Measurements from ENCODE around the gene PGGT1B. TPM values are rescaled to one million over a fixed set of nuclear protein-coding genes. Genes with fewer than 3 reads are reported as not detected.

PGGT1B gene
- total RNA-seq, 1 donor from 2014 or later = 23.8 TPM

GRCh38 chr5:115186794-115187193 is 75.9 kb downstream of the PGGT1B start:
- H3K27me3 ChIP-seq (ENCODE audit: low read depth) = peaks cover 43% of the 10 kb centered on the region
- H3K4me1 ChIP-seq = no peaks in the 10 kb centered on the region
- no peaks in the 10 kb centered on the region for H3K36me3 ChIP-seq
- intact Hi-C loops (cut with micrococcal nuclease) = no loop called here
- H3K4me3 ChIP-seq = no peak overlapping the region
- no peak overlapping the region for H3K27ac ChIP-seq (replicated peaks)
- no peak for DNase-seq
- H3K9me3 ChIP-seq (replicated peaks) = no peaks in the 10 kb centered on the region
- TF ChIP-seq, protein P1, sequence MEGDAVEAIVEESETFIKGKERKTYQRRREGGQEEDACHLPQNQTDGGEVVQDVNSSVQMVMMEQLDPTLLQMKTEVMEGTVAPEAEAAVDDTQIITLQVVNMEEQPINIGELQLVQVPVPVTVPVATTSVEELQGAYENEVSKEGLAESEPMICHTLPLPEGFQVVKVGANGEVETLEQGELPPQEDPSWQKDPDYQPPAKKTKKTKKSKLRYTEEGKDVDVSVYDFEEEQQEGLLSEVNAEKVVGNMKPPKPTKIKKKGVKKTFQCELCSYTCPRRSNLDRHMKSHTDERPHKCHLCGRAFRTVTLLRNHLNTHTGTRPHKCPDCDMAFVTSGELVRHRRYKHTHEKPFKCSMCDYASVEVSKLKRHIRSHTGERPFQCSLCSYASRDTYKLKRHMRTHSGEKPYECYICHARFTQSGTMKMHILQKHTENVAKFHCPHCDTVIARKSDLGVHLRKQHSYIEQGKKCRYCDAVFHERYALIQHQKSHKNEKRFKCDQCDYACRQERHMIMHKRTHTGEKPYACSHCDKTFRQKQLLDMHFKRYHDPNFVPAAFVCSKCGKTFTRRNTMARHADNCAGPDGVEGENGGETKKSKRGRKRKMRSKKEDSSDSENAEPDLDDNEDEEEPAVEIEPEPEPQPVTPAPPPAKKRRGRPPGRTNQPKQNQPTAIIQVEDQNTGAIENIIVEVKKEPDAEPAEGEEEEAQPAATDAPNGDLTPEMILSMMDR (IDR thresholded peaks at IDR 0.05; ENCODE audit: borderline replicate concordance) = no peak

DNA sequence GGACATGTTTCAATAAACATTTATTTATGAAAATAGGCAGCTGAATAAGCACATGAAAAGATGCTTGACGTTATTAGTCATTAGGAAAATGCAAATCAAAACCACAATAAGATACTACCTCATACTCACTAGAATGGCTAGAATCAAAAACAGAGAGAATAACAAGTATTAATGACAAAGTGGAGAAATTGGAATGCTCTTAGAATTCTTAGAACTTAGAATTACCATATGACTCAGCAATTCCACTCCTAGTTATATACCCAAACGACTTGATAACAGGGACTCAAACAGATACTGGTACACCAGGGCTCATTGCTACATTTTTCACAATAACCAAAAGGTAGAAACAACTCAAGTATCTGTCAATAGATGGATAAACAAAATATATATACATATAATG is 77.9 kb downstream of the PGGT1B start:
- no peaks in the 10 kb centered on the region for H3K9me3 ChIP-seq (replicated peaks)
- DNase-seq = no peak
- H3K27me3 ChIP-seq (ENCODE audit: low read depth) = peaks cover 63% of the 10 kb centered on the region
- H3K4me1 ChIP-seq = peaks cover 10% of the 10 kb centered on the region
- TF ChIP-seq, protein P1 (IDR thresholded peaks at IDR 0.05; ENCODE audit: borderline replicate concordance) = no peak
- H3K36me3 ChIP-seq = no peaks in the 10 kb centered on the region
- no peak overlapping the region for H3K4me3 ChIP-seq
- no peak overlapping the region for H3K27ac ChIP-seq (replicated peaks)
- intact Hi-C loops (cut with micrococcal nuclease) = no loop called here

GRCh38 chr5:115181757-115182156 is 80.9 kb downstream of the PGGT1B start:
- no peak overlapping the region for H3K4me3 ChIP-seq
- H3K27me3 ChIP-seq (ENCODE audit: low read depth) = peaks cover 92% of the 10 kb centered on the region
- H3K27ac ChIP-seq (replicated peaks) = no peak overlapping the region
- H3K4me1 ChIP-seq = peaks cover 18% of the 10 kb centered on the region
- no peaks in the 10 kb centered on the region for H3K36me3 ChIP-seq
- no peak for DNase-seq
- intact Hi-C loops (cut with micrococcal nuclease) = no loop called here
- no peaks in the 10 kb centered on the region for H3K9me3 ChIP-seq (replicated peaks)
- TF ChIP-seq, protein P1 (IDR thresholded peaks at IDR 0.05; ENCODE audit: borderline replicate concordance) = no peak

DNA sequence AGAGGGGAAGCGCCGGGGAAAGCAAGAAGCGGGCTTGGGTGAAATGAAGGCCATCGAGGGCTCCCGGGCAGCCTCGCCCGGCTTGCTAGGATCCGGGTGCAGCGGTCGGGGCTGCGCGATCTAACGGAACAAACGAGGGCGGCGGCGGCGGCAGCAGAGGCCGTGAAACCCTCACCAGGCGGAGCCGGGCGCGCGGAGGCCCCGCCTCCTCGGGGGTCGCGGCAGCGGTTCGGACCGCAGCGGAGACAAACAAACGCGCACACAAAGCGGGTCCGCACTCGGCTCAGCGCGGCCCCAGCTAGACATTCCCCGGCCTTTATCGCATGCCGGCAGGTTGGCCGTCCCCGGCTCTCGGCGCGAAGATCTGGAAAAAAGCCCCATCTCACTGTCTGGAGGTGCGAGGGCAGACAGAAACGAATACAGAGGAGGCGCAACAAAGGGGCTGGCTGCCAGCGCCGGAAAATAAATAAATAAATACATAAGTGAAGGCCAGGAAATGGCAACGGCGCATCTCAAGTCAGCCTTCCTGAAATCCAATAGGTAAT is 82.4 kb downstream of the PGGT1B start:
- Histone ChIP-seq H3K9me3 (replicated peaks) (no peaks in the 10 kb centered on the region), H3K4me3 (peak overlapping the region; percentile 69), H3K4me1 (peaks cover 18% of the 10 kb centered on the region), H3K27ac (replicated peaks) (no peak overlapping the region), H3K27me3 (ENCODE audit: low read depth) (peaks cover 88% of the 10 kb centered on the region), H3K36me3 (no peaks in the 10 kb centered on the region)
- TF ChIP-seq, protein P1 (IDR thresholded peaks at IDR 0.05; ENCODE audit: borderline replicate concordance) = no peak
- intact Hi-C loops (cut with micrococcal nuclease) = no loop called here
- DNase-seq = no peak

DNA sequence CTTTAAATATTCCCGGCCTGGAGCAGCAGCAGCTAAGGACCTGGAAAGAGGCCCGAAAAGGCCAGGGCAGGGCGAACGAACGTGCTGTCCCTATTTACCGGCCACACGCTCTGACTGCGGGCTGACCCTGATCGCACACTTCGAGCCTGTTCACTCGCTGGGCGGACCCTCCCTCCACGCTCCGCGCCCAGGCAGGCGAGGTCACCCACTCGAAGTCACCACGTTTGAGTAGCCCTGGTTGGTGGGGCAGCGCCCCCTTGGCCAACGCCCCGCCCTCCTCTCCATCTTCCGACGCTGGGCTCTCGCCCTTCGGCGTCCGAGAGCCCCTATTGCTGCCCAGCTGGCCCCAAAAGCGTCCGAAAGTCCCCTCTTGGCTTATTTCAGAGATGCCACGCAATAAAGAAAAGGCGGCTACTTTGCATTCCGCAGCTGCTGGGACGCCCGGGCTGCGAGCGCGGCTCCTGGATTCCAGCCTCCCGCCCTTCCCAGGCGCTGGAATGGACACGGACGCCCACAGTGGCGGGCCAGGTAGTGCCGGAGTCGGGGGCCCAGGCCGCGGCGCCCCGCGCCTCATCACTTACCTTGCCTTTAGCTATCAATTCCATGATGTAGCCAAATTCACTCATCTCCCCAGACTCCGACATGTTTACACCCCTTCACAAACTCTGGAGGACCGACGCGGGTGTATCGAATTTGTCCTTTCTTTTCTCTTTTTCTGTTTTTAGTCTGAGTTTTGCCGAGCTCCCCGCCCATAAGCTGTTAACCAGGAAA is 83.1 kb downstream of the PGGT1B start:
- Histone ChIP-seq H3K4me3 (peak overlapping the region; percentile 69), H3K4me1 (peaks cover 18% of the 10 kb centered on the region), H3K9me3 (replicated peaks) (no peaks in the 10 kb centered on the region), H3K27me3 (ENCODE audit: low read depth) (peaks cover 81% of the 10 kb centered on the region), H3K27ac (replicated peaks) (no peak overlapping the region), H3K36me3 (no peaks in the 10 kb centered on the region)
- DNase-seq = no peak
- intact Hi-C loops (cut with micrococcal nuclease) = no loop called here
- TF ChIP-seq, protein P1 (IDR thresholded peaks at IDR 0.05; ENCODE audit: borderline replicate concordance) = no peak
